GM19193 (cell line): Measurements from ENCODE around the gene CIITA.

ENCODE experiments used
- POLR2A ChIP-seq: IDR thresholded peaks from 4 replicates; pipeline ENCODE4 v1.6.1; 2011; ENCODE audit not compliant: insufficient read depth, insufficient read length; ENCODE audit errors: extremely low read depth

Gene CIITA

DNA sequence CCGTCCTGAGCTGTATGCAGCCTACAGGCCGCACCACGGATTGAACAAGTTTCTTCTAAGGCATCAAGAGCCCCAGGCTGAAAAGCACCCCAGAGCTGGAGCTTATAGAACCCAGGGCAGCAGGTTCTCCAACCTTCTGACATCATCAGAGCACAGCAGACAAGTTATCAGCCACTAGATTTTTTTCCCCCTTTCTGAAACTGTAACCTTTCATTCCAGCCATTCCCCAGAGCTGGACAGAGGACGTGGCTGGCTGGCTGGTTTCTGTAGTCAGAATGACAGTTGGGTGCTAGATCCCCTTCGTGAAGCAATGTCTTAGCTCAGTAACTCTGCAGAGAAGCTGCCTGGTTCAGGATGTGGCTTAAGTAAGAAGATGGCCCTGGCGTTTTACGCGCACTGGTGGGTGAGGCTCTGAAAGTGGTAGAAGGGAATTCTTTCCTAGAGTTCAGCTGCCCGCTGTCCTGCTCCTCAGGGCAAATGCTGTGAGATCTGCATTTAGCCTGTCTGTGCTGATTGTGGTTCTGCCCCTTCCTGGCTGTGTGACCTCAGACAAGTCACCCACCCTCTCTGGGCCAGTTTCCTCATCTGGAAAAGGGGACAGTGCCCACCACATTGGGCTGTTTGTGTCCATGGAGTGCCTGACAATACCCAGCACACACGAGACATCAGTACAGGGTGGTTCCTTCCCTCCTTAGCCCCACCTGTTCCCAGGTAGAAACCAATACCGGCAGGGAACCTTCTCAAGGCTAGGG, 56.1 kb downstream of the CIITA start:
- TF ChIP-seq POLR2A: no peak

DNA sequence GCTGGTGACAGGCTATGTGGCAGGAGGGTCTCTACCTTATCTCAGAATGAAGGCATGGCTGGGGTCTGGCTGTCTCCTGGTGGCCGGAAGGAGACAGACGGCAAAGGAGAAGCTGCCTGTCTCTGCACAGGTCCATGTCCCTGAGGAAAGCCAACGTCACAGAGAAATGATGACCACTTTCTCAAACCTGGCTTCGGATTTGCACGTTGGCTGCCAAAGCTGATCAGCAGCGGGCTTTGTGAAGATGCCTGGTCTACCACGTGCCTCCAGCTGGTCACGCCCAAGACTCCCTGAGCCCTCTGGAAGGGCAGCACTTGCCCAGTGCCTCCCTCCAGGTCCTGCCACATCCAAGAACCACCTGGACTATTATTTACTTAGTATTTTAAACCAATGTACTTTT, 56.9 kb downstream of the CIITA start:
- TF ChIP-seq POLR2A: peak; percentile 12

DNA sequence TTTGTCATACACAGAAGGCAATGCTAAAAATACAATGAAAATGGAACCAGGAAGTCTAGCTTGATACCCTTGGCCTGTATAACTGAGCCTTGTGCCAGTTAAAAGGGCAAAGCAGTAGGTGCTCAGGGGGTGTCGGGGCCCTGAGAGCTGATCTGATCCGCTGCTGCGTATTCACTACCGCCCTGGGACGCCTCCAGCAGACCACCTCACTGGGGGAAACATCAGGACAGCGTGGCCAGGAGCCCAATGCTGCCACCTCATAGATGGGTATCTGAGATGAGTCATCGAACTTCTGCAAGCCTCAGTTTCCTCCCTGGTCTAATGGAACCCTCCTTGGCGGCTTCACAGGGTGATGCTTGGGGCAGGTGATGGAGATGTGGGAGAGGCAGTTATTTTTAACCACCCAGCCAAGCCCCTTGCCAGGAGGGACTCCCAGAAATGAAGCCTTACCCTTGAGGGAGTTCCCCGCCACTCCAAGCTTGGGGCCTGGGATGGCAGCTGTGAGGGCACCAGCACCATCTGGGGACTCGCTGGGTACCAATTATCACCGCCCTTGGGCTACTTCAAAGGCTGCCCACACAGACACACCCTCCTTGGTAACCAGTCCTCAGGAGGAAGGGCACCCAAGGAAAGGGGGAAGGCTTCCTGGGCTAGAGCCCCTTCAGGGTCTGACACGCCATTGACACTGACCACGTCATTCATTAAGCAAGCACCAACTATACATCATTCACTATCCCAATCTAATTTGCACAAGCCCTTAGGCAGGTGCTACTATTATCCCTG, 57.5 kb downstream of the CIITA start:
- no peak for TF ChIP-seq POLR2A

DNA sequence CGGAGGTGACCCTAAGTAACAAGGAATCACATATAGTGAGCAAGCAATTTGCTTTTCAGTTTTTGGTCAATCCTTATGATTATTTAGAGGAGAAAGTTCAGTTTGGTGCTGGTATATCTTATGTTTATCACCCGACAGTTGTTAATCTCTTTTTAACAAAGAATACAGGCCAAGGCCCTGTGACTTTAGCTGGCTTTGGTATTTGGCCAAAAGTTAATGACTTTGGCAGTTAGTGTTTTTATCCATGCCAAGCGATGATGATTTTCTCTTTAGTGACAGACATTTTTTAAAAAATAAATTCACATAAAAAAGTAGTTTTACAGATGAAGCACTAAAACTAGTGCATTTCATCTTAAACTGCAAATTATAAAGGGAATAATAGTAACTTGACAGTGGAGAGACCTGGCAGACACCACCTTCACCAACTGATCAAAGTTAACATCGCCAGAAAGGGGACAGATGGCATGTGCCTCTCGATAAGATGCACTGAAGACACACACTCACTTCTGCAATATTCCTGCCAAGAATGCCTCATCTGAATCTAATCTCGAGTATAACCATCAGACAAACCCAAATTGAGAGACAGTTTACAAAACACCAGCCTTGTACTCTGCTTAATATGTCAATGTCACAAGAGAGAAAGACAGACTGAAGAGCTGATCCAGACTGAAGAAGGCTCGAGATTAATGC, 58.4 kb downstream of the CIITA start:
- TF ChIP-seq POLR2A: no peak

DNA sequence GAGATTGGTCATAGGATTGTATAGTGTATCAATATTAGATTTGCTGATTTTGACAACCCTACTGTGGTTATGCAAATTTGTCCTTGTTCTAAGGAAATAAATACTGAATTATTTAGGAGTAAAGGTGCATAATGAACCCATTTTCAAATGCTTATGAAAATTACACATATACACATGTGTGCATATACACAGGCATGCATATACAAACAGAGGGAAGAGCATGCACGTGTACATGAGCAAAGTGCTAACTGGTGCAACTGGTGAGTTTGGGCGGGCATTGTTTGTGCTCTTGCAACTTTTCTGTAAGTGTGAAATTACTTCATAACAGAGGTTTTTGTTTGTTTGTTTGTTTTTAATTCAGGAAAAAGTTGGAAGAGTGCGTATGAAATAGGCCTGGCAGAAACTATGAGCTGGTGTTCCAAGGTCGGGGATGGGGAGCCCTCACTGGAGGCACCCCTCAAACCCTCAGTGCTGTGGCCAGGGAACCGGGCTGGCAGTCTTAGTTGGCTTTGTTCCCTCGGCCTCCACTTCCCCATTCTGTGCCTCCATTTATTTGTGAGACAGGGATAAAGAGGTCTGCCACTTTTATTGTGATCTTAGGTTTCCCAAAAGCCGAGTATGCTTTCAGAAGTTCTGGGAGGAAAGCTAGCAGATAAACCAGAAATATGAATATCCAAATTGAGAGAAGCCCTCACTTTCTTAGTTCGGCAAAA, 59.4 kb downstream of the CIITA start:
- TF ChIP-seq POLR2A: no peak

DNA sequence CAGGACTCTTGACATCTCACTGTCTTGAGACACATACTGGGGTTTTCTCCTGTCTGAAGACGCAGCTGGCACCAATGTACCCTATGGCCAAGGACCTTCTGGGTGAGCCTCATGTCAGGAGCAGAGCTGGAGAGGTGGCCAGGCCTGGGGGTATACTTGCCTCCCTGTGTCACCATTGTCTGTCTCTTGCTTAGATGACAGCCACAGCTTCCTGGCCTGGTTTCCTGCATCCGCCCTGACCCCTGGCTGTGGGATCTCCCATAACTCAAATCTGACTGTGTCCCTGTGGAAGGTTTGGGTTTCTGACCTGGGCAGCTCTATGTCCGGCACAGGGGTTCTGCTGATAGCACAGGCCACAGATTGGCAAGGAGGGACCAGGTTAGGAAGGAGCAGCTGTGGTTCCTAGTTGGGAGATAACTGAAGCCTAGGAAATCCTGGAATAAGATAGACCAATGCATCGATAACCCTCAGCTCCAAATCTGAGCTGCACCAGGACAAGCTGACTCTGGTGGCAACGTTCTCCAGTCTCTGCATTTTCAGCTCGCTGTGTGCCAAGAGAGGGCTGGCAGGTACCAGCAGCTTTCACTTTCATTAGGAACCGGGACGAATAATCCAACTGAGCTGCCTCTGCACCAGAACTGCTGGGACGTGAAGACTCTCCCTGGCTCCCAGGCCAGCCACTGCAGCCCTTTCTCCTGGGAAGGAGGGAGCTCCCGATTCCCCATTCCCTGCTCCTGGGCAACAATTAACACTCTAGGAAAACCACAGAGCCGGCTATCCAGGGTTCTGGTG, 60.3 kb downstream of the CIITA start:
- peak; percentile 10 for TF ChIP-seq POLR2A

DNA sequence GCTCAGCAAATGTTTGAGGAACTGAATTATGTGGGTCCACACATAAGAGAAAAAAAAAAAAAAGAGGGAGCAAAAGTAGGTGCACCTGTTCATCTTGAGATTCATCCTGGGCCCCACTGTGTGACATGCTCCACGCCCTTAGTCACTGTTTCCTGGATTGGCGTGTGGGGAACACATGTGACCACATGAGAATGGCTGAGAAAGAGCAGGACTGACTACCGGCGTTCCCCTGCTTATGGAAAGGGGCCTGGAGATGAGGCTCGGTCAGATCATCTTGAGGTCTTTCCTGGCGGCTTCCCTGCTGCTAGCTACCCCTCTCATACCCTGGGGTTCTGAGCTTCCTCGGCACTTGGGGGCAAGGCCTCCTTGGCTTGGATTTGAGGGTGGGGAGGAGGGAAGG, 61.3 kb downstream of the CIITA start:
- no peak for TF ChIP-seq POLR2A

DNA sequence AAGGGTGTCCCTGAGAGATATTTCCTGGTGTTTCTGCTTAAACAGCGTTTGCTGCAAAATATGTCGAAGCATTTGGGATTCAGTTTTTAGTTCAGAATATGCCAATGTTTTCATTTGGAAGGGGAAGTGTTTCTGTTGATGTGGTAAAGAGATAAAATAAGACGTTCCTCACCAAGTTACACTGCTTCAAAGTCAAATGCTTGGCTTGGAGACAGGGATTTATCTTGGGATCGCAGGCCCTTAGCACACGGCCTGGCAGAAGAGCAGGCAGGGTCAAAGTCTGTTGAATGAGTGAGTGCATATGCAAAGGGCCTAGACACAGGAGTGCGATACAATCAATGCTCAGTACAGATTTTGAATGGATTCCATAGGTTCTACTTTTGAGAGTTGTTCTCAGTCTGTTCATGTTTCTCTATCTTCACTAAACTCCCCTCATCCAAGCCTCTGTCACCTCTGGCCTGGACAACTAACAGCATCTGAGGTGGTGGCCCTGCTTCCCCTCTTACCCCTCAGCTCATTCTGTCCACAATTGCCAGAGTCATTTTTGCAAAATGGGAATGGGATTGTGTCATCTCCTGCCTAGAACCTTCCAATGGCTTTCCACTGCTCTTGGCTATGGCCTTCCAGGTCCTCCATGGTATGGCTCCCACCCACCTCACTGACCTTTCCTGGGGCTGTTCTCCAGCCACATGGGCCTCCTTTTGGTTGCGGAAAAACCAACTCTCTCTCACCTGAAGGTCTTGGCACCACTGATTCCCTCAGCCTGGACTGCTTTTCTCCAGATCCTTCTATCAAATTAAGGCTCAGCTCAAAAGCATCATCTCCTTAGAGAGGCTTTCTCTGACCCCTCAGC, 62.0 kb downstream of the CIITA start:
- no peak for TF ChIP-seq POLR2A

DNA sequence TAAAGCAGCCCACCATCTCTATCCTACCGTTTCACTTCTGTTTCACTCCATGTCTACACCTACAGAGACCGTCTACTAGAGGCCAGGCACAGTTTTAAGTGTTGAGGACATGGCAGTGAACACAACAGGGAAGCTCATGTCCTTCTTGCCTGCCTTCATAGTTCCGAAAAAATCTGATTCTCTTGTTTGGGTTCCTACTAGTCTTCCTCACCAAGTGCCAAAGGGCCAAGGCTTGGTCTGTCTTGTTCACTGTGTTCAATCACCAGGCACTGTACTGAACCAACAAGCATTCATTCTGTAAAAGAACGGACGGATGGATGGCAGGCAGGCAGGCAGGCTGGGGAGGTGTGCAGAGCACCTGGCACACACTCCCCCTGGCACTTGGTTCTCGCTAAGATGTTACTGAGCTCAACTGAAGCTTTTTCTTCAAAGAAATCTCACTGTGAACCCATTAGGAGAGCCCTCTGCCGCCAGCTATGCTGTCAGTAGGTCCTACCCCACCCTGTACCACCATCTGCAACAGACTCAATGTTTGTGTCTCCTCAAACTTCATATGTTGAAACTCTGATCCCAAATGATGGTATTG, 62.7 kb downstream of the CIITA start:
- TF ChIP-seq POLR2A: no peak

DNA sequence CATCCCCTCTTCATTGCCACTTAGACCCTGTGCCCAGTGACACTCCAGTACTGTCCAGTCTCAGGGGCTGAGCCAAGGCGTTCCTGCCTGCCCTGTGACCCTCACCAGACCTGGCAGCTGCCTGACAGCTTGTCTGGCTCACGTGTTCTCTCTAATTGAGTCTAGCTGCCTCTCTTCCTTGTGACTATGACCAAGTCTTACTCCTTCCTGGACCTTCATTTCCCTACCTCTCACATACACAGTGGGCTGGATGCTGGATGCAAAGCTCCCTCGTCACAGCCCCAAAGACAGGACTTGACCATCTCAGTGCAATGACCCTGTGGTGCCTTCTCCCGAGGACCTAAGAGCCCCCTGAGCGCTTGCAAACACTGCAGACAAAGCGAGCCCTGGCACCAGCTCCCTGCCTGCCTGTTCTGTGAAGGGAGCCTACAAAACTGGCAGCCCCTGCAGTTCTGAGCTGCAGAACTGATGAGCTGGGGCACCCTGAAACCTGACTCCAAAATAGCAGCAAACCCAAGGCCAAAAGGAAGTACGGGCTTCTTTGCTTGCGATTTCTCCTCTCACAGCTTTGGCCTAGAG, 63.6 kb downstream of the CIITA start:
- TF ChIP-seq POLR2A: no peak

DNA sequence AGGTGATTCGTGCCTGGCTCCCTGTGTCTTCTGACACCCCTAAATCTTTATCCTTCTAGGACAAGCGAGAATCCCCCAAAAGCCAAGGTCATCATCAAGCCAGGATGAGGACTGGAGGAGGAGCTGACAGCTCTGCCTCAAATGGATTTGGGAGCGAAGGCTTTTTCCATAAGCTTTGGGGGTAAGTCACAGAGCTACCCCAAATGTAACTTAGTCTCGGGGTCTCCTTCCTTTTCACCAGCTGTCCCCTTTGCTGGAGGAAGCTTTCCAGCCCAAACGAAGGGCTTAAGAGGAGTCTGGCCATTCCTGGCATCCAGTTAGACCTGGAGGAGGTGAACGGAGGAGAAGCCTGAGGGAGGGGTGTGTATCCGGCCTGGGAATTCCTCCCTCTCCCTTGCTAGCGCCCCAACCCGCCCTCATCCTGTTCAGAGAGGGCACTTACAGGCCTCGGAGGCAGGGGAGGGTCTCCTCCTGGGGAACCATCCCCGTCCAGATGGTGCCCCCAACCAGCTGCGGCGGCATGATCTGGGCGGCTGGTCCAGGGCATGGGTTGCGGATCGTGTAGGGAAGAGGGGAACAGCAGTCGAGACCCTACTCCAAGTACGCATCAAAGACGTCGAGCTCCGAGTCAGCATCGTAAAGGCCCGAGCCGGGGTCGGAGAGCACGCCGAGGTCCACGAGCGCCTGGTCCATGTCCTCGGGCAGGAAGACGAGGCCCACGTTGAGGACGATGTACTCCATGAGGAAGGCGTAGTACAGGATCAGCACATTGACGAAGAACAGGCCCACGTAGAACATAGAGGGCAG, 64.3 kb downstream of the CIITA start:
- no peak for TF ChIP-seq POLR2A
